Measurements from ENCODE around the gene TRNAU1AP.
"Not testable (repeated sequence)": the region's sequence is repeated elsewhere in the genome, so short reads cannot be mapped to it uniquely, and the experiment has no call there.

Gene TRNAU1AP

DNA sequence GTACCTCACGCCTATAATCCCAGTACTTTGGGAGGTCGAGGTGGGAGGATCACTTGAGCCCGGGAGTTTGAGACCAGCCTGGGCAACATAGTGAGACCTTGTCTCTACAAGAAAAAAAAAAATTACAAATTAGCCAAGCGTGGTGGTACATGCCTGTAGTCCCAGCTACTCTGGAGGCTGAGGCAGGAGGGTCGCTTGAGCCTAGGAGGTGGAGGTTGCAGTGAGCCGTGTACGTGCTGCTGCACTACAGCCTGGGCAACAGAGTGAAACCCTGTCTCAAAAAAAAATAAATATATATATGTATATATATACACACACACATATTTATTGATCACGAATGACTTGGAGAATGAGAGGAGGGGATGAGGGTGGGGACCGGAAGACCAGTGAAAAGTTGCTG is 30.3 kb upstream of the TRNAU1AP start:
- FAIRE-seq, result not testable (repeated sequence)

DNA sequence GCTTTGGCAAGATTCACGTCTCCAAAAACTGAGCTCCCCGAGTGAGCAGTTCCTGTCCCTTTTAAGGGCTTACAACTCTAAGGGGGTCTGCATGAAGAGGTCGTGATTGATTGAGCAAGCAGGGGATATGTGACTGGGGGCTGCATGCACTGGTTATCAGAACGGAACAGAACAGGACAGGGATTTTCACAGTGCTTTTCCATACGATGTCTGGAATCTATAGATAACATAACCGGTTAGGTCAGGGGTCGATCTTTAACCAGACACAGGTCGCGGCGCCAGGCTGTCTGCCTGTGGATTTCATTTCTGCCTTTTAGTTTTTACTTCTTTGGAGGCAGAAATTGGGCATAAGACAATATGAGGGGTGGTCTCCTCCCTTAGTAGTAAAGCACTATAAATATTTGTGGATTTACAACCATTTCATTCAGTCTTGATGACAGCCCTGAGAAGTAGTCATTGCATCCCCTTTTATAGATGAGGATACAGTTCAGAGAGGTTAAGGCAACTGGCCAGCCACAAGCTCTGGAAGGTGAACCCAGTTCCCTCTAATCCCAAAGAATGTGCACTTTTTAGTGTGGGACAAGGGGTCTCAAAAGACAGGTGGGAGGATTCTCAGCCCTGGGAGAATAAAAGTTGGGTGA is 27.8 kb upstream of the TRNAU1AP start:
- not testable (repeated sequence) for FAIRE-seq

DNA sequence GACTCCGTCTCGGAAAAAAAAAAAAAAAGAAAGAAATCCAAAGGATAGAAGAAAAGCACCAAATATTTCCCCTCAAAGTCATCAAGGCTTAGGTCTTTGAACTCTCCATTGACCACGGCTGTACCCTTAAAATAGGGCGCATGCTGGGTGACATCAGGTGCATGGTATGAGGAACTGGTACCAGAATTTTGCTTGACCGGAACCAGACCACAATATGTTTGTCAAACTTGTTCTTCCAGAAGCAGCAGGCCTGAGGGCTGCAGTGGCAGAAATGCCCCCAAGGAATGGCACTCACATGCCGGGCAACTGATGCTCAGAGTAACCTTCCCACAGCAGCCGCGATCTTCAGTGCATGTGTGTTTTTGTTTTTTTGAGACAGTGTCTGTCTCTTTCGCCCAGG is 26.0 kb upstream of the TRNAU1AP start:
- FAIRE-seq, result no peak

DNA sequence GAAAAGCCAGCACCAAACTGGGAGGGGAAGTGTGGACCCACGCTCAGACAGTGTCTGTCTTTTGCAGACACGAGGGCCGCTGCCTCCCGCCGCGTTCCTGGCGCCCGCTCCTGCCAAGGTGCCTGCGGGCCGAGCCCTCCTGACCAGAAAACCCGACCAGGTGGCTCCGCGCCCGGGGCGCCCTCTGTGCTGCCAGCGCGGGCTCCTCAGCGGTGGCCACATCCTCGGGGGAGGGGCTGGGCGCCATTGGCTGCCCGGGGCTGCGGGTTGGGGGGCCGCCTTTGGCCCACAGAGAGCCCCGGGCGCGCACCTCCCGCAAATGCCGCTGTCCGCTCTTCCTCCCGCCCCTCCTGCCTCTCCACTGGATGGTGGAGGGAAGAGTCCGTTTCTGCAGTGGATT is 22.4 kb upstream of the TRNAU1AP start:
- FAIRE-seq, result no peak

DNA sequence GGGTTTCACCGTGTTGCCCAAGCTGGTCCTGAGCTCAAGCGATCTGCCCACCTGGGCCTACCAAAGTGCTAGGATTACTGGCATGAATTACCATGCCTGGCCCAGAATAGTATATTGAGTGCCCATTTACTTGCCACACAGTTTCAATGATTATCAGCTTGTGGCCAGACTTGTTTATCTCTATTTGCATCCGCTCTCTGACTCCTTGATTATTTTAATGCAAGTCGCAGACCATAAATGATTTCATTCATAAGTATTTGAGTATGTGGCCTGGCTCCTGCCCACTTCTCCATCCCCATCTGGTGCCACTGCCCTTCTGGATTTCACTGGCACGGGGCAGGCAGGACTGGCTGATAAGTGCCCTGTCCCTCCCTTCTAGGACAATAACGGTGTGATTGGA is 18.2 kb upstream of the TRNAU1AP start:
- FAIRE-seq, result no peak

DNA sequence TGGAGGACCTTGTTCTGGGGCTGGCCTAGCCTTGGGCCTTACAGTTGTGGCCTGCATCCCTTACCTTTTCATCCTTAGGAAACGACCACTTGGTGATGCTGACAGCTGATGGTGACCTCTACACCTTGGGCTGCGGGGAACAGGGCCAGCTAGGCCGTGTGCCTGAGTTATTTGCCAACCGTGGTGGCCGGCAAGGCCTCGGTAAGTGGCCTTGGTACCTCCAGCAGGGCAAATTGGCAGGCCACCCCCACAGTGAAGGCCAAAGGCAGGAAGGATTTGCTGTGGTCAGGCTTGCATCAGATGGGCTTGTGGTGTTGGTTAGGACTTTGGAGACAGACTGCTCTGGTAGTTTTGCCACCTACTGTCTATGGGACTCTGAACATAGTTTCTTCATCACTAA is 17.7 kb upstream of the TRNAU1AP start:
- no peak for FAIRE-seq

DNA sequence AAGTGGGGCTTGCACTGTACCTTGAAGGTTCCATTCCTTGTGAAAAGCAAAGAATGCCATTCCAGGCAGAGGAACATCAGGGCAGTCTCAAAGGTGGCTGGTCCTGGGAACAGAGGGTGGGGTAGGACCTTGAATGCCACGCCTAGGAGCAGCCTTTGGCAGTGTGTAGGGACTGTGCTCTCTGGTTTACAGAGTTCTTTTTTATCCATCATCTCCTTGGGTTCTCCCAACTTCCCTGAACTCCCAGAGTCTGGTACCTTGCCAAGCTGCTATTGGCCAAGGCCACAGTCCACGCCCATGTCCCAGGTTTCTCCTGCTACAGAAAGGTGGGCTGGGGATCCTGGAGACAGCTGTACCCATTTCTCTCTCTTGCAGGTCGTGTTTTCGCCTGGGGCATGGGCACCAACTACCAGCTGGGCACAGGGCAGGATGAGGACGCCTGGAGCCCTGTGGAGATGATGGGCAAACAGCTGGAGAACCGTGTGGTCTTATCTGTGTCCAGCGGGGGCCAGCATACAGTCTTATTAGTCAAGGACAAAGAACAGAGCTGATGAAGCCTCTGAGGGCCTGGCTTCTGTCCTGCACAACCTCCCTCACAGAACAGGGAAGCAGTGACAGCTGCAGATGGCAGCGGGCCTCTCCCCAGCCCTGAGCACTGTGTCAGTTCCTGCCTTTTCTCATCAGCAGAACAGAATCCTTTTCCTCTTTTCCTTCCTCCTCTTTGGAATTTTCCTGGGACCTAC is 15.3 kb upstream of the TRNAU1AP start:
- FAIRE-seq, result no peak

DNA sequence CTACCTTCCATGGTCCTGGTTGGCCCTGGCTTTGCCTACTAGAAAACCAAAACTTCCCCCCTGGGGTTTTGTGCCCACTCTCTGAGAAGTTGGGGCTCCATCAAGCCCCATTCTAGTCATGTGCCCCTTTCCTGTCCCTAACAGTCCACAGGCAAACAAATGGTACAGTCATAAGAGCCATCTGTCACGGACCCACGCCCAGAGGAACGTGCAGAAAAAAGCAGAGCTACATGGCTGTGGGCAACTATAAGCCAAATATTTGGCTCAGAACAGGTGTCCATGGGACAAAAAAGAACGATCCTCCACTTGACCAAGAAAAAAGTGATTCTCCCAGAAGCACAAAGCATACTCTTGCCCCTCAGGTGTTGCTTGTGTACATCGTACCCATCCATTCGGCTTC is 14.6 kb upstream of the TRNAU1AP start:
- FAIRE-seq, result no peak

DNA sequence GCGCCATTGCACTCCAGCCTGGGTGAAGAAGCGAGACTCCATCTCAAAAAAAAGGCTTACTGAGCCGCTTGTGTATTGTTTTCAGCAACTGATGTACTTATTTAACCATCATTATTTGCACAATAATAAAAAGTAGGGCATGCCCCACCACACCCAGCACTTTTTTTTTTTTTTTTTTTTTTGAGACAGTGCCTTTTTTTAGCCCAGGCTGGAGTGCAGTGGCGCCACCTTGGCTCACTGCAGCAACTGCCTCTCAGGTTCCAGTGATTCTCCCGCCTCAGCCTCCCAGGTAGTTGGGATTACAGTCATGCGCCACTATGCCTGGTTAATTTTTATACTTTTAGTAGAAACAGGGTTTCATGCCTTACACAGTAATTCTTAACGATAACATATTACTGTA is 12.2 kb upstream of the TRNAU1AP start:
- FAIRE-seq, result no peak

DNA sequence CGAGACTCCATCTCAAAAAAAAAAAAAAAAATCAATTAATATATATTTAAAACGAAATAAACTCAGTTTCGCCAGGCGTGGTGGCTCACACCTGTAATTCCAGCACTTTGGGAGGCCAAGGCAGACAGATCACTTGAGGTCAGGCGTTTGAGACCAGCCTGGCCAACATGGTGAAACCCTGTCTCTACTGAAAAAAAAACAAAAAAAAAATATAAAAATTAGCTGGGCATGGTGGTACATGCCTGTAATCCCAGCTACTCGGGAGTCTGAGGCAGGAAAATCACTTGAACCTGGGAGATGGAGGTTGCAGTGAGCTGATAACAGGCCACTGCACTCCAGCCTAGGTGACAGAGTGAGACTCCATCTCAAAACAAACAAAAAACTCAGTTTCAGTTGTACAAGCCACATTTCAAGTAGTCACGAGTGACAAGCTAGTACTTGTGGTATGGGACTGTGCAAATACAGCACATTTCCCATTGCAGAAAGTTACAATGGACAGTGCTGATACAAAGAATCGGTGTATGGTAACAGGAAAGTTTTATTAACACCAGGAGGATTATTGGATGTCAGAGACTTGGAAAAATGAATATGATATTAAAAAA is 11.4 kb upstream of the TRNAU1AP start:
- not testable (repeated sequence) for FAIRE-seq

DNA sequence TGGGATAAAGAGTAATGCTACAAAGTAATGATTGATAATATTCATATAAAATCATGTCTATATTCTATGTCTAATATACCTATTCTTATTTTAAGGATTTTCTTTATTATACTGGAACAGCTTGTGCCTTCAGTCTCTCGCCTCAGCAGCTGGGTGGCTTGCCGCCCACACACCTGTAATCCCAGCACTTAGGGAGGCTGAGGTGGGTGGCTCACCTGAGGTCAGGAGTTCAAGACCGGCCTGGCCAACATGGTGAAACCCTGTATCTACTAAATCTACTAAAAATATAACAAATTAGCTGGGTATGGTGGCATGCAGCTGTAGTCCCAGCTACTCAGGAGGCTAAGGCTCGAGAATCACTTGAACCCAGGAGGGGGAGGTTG is 7.6 kb upstream of the TRNAU1AP start:
- no peak for FAIRE-seq

DNA sequence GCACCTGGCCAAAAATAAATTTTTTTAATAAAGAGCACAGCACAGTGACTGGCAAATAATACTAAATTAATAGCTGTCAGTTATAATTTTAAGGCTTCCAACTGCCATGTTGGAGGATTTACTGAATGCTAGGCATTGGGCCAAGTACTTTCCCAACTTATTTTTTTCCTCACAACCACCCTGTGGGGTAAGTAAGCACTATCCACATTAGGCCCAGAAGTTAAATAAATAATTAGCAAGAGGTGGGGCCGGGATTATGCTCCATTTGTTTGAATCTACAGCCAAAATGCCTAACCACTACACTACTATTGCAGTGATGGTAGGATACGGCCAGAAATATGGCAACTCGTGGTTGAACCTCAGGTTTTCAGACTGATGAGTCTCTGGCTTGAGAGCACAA is 4.6 kb upstream of the TRNAU1AP start:
- no peak for FAIRE-seq

DNA sequence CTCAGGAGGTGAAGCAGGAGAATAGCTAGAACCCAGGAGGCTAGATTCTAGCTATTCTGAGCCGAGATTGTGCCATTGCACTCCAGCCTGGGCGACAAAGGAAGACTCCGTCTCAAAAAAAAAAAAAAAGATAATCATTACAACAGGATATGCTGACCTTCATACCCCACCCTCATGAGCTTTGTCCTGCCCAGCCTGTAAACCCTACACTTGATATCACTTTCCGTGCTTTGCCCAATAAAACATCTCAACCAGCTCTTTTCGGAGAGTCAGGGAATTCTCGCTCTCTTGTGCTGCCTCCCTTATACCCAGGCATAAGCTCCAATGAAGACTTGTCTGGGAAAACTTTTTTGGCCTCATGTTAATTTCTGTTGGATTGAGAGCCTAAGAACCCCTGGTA is 1.5 kb upstream of the TRNAU1AP start:
- no peak for FAIRE-seq

DNA sequence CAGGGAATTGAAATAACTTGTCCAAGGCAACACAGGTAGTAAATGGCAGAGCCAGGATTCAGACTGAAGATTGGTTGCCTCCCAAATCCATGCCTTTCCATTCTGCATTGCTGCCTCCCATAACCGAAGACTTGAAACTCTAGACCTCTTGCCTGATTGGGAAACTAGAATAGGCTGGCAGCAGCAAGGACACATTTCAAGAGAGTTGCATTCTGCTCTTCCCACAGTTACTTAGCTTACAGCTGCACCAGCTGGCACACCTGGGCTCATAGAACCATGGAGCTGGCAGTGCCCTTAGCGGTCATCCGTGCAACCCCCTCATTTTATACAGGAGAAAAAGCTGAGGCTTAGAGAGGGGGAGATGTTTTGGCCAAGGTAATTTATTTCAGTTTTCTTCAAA is 8.0 kb downstream of the TRNAU1AP start:
- FAIRE-seq, result no peak

DNA sequence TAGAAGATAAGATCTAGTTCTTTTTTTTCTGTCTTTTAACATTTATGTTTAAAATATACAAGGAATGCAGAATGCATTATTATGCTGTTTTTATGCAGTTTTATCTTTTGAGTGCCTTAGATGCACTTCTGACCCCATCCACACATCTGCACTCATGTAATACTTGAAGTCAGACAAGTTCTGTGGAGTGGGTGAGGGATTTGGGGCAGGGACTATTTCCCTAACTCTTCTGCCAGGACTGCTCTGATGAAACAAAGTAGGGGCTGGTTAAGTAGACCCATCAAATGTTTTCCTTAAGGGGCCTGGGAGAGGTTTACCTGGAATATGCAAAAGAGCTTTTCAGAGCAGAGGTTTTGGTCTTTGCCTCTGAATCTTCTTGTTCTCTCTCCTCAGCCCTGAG is 11.4 kb downstream of the TRNAU1AP start:
- FAIRE-seq, result no peak

DNA sequence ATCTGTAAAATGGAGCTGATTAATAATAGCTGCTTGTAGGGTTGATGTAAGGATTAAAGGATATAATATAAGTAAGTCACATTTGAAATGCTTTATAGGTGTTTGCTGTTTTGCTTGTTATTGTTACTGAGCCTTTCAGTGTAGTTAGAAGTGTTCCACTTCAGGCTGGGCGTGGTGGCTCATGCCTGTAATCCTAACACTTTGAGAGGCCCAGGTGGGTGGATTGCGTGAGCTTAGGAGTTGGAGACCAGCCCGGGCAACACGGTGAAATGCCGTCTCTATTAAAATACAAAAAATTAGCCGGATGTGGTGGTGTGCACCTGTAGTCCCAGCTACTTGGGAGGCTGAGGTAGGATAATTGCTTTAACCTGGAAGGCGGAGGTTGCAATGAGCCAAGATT is 12.2 kb downstream of the TRNAU1AP start:
- FAIRE-seq, result no peak

DNA sequence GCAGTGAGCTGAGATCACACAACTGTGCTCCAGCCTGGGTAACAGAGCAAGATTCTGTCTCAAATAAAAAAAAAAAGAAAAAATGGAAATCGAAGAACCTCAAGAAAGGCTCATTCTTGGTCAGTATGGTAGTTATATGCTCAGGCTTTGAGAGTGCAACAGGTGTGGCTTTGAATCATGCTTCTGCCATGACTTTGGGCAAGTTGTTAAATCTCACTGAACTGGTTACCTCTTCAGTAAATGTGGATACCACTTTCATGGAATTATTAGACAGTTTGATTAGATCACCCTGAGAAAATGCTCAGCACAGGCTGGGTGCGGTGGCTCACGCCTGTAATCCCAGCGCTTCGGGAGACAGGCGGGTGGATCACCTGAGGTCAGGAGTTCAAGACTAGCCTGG is 12.8 kb downstream of the TRNAU1AP start:
- FAIRE-seq, result no peak

DNA sequence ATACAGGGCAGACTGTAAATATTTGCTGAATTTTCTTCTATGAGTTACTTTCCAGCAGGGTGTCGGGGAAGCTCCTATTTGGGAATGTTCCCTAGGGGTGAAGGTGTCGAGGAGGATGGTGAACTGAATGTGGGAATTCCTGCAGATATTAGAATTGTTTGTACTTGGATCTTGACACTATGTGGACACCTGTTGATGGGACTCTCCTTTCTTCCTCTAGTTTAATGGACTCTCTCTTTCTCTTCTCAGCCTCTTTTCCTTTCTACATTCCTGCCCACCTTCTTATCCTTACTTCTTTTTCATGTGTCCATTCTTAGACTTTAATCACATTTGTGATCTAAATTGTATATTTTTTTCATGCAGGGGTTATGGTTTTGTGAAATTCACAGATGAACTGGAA is 14.0 kb downstream of the TRNAU1AP start:
- no peak for FAIRE-seq

DNA sequence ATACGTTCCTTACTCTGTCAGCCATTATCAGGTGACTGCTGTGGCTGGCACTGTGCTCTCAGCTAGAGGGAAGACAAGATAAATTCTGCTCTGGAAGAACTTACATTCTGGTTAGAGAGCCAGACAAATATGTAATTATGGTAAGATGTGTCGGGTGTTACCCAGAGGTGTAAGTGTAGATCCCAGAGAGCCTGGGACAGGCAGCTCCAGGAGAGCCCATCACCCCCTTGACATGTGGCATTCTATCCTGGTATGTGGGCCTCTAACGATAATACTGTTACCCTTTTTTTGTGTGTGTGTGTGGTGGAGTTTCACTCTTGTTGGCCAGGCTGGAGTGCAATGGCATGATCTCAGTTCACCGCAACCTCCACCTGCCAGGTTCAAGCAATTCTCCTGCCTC is 19.0 kb downstream of the TRNAU1AP start:
- FAIRE-seq, result no peak

DNA sequence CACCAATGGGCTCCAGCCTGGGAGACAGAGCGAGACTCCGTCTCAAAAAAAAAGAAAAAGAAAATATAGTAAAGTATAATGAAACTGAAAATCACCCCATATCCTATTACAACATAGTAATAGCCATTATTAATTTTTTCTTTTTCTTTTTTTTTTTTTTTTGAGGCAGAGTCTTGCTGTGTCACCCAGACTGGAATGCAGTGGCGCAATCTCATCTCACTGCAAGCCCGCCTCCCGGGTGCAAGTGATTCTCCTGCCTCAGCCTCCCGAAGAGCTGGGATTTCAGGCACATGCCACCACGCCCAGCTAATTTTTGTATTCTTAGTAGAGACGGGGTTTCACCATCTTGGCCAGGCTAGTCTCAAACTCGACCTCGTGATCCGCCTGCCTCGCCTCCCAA is 20.0 kb downstream of the TRNAU1AP start:
- not testable (repeated sequence) for FAIRE-seq

DNA sequence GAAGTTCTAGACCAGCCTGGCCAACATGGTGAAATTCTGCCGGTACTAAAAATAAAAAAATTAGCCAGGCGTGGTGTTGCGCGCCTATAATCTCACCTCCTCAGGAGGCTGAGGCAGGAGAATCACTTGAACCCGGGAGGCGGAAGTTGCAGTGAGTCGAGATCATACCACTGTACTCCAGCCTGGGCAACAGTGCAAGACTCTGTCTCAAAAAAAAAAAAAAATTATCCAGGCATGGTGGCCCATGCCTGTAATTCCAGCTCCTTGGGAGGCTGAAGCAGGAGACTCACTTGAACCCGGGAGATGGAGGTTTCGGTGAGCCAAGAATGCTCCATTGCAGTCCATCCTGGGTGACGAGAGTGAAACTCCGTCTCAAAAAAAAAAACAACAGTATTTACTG is 20.7 kb downstream of the TRNAU1AP start:
- FAIRE-seq, result no peak

DNA sequence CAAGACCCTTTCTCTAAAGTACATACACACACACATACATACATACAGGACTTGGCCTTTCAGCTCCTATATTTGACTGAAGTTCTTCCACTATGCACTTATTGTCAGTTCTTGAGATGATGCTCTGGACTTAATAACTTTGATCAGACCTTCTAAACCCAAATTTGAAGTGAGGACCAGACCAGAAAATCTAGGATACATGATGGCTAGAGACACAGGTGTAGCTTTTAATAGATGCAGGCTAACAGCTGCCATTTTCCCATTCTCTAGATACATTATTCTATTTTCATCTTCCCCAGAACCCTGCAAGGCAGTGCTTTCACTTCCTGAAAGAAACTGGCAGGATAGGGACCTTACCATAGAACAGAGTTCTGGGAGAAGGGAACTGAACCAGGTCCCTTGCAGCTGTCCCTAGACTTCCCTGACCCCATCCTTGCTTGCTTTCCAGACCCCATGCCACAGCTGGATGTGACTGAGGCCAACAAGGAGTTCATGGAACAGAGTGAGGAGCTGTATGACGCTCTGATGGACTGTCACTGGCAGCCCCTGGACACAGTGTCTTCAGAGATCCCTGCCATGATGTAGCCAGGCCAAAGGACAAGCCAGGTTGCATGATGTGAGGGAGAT is 24.3 kb downstream of the TRNAU1AP start:
- FAIRE-seq, result no peak

DNA sequence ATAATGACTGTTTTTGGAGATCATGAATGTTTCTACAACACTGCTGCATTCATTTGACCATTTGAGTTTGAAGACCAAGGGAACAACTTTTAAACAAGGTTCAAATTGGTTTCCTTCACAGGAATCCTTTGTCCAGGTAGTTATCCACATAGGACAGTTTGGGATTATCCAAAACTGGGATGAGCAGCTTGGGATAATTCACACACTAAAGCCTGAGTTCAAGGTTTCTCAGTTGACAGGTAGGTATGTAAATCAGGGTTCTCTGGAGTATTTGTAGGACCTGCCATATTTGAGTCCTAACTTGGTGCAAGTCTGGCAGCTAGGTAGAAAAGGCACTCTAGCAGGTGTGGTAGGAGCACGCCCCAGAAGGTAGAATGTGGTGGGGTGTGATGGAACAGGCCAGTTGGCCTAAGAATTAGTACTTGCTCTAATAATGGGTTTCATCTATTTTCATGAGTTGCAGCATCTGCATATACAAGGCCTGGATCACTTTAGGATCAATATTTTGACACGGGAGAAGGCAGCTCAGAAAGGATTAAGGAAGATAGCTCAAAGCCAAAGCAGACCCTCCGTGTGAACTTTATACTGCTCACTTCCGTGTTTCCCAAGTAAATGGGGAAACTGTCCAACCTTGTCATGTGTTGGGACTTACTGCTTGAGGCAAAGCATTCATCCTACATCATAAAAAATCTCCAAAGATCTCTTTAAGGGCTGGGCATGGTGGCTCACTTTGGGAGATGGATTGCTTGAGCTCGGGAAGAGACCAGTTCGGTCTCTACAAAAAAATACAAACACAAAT is 25.1 kb downstream of the TRNAU1AP start:
- FAIRE-seq, result no peak

All from islet of Langerhans (tissue), 1 donor.